Vagina (tissue), 2 donors: ENCODE results near the gene KCNK1.

ENCODE experiments used
- POLR2AphosphoS5 ChIP-seq, 2 donors: sonication (generic); formaldehyde crosslinking; IDR thresholded peaks; one replicate each; pipeline ENCODE4 v1.9.0; 2017; ENCODE audit warnings: antibody characterized with exemption in 2 of 2, mild to moderate bottlenecking in 2 of 2, low read depth in 1 of 2; ENCODE audit not compliant: insufficient read depth in 1 of 2
- TF ChIP-seq, protein P1 (sequence below), 3 experiments: fragments of 450-650 bp in 2 of 3; fragments of 200-600 bp in 1 of 3; sonication (generic) in 1 of 3; IDR thresholded peaks; one replicate each; pipeline ENCODE4 v1.5.1; 2017 to 2019; ENCODE audit warnings: antibody characterized with exemption in 3 of 3, mild to moderate bottlenecking in 2 of 3, moderate library complexity in 2 of 3

- TF ChIP-seq, protein P1, sequence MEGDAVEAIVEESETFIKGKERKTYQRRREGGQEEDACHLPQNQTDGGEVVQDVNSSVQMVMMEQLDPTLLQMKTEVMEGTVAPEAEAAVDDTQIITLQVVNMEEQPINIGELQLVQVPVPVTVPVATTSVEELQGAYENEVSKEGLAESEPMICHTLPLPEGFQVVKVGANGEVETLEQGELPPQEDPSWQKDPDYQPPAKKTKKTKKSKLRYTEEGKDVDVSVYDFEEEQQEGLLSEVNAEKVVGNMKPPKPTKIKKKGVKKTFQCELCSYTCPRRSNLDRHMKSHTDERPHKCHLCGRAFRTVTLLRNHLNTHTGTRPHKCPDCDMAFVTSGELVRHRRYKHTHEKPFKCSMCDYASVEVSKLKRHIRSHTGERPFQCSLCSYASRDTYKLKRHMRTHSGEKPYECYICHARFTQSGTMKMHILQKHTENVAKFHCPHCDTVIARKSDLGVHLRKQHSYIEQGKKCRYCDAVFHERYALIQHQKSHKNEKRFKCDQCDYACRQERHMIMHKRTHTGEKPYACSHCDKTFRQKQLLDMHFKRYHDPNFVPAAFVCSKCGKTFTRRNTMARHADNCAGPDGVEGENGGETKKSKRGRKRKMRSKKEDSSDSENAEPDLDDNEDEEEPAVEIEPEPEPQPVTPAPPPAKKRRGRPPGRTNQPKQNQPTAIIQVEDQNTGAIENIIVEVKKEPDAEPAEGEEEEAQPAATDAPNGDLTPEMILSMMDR (IDR thresholded peaks at IDR 0.05) = no peak
- TF ChIP-seq POLR2AphosphoS5 (IDR thresholded peaks at IDR 0.05; ENCODE audit: insufficient read depth in 1 of 2, low read depth in 1 of 2) = no peak
Observed at GRCh38 chr1:233621923-233622322, 8.0 kb downstream of the KCNK1 start.
